LNCAP (cell line): ENCODE measurements around the gene PKD1L1.

Experiments
- TF ChIP-seq, protein P1 (sequence below): fragments of 450-650 bp; IDR thresholded peaks from 2 replicates; pipeline ENCODE4 v1.5.1; 2017; ENCODE audit warnings: mild to moderate bottlenecking

Gene PKD1L1

DNA sequence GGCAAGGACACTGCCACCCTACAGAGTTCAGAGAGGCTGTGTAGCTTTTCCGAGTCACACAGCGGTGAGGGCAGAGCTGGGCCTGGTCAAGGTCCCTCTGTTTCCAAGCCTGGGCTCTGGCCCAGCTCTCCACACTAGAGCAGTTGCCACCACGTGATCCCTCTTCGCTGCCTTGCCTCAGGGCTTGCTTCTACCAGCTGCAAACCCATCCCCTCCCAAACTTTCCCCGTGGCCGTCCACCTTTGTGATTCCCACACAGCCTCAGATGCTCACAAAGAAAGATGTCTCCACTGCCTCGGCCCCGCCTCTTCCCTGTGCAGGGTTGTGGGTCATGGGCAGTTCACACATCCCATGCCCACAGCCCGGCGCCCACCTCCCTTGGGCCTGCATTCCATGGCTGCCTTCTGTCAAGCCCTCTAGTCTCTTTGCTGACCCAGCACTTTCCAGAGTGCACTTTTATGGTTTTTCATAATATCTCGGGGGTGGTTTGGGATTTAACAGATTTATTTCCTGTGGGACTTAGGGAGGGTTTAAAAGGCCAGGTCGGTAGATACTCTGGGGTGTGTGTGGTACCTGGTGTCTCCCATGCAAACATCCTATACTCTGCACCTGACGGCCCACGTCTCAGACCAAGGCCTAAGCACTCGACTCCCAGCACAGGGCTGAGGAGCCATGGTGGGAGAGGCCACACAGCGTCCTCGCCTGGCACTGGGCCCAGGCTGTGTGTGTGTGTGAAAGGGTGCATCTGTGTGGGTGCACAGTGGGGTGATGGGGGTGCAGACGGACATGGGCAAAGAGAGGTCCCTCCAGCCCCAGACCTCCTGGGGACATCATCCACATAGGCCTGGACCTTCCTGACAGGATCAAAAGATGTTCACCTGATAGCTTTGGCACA is 59.6 kb downstream of the PKD1L1 start:
- TF ChIP-seq, protein P1, sequence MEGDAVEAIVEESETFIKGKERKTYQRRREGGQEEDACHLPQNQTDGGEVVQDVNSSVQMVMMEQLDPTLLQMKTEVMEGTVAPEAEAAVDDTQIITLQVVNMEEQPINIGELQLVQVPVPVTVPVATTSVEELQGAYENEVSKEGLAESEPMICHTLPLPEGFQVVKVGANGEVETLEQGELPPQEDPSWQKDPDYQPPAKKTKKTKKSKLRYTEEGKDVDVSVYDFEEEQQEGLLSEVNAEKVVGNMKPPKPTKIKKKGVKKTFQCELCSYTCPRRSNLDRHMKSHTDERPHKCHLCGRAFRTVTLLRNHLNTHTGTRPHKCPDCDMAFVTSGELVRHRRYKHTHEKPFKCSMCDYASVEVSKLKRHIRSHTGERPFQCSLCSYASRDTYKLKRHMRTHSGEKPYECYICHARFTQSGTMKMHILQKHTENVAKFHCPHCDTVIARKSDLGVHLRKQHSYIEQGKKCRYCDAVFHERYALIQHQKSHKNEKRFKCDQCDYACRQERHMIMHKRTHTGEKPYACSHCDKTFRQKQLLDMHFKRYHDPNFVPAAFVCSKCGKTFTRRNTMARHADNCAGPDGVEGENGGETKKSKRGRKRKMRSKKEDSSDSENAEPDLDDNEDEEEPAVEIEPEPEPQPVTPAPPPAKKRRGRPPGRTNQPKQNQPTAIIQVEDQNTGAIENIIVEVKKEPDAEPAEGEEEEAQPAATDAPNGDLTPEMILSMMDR = no peak

DNA sequence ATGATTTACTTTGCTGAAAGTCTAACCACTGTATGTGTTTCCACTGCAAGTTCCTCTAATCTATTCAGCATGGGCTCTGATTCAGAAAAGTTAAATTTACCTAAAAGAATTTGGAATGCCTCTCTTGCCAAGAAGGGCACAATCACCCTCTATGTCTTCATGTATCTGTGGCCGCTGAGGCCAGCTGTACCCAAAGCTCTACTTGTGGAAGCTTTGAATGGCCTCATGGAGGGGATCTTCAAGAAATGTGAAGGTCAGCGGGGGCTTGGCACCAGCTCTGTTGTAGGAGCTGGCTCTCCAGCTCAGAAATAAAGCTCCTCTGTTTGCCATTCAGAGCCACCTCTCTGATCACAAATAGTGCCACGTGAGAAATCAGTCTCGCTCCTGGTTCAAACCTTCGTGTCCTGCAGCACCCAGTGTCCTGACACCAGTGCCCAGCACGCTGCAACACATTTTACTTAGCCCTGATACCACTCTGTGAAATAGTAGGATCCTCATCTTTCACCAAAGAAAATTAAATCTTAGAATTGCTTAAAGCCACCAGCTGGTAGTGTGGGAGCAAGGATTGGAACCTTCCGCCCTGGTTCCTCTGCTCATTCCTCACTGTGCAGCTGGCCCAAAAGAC is 61.1 kb downstream of the PKD1L1 start:
- TF ChIP-seq, protein P1 = no peak

DNA sequence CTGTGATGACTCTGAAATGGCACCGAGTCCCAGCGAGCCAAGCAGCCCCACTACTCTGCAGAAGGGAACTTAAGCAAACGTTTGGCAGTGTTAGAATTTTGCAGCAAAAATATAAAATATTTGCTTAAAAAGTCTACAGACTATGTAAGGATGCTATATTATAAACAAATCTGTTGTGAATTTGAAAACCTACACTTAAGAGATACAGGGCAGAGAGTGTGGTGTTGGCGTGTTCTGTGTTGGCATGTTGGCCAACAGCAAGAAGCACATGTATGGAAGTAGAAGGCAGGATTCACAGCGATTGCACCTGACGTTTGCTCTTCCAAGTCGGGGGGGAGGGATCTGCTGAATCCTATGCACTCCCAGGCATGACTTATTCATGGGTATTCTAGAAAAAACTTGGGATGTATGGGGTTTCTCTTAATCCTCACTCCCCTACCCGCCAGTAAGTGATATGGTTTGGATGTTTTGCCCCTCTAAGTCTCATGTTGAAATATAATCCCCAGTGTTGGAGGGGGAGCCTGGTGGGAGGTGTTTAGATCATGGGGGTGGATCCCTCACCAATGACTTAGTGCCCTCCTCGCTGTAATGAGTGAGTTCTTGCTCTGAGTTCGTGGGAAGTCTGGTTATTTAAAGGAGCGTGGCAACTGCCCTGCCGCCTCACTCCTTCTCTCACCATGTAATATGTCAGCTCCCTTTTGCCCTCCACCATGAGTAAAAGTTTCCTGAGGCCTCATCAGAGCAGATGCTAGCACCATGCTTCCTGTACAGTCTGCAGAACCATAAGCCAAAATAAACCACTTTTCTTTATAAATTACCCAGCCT is 62.1 kb downstream of the PKD1L1 start:
- TF ChIP-seq, protein P1 = no peak

DNA sequence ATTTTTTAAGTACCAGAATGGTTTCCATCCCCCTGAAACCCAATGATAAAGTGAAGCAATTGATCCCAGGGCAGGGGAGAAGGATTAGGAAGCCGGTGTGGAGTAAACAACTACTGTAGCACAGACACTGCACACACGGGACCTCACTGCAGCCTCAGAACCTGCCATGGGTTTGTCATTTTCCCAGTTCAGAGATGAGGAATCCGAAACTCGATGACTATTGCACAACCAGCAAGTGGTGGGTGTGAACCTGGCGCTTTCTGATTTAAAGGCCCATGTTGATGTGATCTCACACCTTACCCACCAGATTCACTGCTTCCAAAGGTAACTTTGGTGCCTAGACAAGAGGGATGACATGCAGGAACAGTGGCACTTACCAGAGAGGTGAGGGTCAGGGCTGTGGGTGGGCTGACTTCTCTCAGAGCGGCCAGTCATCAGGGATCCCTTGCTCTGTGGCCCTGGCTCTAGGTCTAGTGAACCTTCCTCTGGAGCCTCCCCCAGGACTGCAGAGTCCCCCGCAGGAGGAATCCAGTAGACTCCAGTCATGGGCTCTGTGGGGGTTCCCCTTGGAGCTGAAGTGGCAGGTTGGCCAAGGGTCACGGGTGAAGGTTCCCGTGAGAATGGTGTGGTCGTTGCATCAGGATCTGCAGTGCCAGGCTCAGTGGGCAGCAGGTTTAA is 62.8 kb downstream of the PKD1L1 start:
- TF ChIP-seq, protein P1 = no peak

DNA sequence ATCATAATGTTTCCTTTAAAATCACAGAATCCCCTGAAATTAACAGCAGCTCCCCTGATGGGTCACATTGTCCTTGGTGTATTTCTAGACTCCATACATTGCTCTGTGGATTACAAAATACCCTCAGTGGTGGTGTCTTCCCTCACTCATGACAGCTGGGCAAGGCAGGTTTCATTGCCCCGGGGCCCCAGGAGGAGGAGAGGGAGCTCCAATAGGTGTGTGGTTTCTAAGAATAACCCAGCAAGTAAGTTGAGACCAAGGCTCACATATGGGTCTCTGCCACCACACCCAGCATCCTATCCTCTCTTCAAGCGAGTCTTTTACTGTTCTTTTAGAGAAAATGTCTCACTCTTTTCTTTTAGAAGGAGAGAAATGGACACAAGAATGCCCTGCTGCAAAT is 63.6 kb downstream of the PKD1L1 start:
- TF ChIP-seq, protein P1 = no peak

DNA sequence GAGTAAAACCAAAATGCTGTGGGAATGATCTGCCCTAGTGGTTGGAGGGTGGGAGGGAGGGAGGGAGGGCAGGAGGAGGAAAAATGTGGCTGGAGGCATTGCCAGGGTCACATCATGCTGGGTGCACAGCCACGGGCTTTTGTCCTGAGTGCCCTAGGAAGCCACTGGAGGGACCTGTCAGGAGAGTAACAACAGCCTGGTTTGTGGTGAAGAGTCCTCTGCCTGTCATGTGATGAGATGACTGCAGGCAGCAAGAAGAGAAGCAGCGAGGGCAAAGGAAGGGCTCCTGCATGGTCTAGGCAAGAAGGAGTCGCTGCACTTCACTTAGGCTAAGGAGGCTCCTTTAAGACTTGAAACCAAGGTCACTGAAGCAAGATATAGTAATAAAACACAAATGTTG is 65.6 kb downstream of the PKD1L1 start:
- TF ChIP-seq, protein P1 = no peak

DNA sequence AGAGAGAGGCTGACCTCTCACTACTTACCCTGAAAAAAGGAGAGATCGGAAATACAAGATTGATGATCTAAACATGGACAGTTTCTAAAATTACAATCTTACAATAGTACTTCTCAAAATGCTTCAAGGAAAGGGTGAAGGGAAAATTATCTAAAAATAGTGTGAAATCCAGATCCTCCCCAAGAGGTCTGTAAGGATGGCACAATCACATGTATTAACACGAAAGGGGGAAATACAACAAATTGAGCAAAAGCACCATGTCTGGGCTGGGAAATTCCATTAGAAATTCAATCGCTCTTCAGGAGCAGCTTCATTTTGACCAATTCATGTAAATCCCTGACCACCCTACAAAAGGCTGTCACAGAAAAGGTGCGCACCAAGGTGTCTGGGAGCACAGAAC is 67.0 kb downstream of the PKD1L1 start:
- TF ChIP-seq, protein P1 = no peak
